Activated CD8-positive, alpha-beta memory T cell treated with anti-CD3 and anti-CD28 coated beads for 4 hours (primary cell): ENCODE measurements around the gene LARP4B.

ENCODE experiments used
- DNase-seq, 2 donors: peaks; one replicate each; pipeline ENCODE4 v3.0.0-alpha.2; 2020; ENCODE audit warnings: low read depth in 2 of 2

Gene LARP4B

DNA sequence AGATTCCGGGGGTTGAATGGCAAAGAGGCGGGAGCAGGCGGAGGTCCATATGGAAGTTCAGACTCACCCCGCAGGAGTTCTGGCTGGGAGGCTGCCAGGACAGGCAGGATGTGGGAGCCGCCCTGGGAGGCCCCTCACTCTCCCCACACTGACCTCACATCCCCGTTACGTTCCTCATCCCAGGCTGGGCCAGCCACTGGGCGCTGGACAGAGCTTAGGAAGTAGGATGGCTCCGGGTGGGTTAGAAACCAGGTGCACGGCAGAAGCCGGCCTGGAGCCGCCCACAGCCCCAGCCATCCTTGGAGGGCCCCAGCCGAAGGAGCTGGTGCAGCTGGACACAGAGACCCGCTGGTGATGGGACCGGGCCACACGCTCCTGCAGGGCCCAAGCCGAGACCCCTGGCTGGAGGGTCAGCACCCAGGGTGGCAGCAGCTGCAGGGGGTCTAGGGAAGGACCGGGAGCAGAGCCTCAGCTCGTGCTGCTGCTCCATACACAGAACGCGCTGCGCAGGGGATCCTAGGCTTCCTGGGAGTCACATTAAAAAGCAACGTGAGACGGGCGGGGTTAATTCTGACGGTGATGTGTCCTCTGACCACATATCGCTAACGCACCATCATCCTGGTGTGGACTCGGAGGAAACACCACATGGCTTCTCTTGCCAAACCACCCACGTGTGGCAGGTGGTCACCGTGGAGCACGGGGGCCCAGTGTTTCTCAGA lies 143.4 kb downstream of the LARP4B start:
- DNase-seq = no peak

DNA sequence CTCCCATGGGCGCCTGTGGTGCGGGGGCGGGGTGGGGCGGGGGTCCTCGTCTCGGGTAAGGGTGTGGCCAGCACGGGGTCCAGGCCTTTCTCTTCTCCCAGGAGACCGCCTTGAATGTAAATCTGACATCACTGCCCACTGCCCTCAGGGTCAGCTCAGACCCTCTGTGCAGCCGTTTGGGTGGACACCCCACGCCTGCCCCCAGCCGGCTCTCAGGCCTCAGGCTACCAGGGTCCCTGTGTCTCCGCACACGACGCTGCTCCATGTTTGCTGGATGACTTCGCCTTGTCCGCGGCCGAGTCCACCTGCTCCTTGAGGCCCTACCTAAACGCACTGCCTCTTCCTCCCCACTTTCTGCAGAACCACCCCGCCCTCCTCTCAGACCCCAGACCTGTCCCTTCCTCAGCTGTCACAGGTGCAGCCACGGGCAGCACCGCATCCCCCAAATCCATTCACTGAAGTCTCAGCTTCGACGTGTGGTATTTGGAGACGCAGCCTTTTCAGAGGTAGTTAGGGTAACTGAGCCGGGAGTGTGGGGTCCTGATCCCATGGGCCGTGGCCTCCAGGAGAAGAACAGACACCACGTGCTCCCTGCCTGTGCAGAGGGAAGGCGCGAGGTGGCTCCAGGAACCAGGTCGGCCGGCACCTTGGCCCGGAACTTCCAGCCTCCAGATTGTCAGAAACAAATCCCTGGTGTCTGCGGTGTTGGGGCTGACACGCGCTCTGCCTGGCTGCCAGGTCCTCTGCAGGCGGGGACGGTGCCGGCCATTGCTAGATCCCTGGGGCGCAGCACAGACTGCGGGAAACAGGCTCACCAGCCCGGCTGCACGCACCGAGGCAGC lies 144.7 kb downstream of the LARP4B start:
- DNase-seq = no peak

DNA sequence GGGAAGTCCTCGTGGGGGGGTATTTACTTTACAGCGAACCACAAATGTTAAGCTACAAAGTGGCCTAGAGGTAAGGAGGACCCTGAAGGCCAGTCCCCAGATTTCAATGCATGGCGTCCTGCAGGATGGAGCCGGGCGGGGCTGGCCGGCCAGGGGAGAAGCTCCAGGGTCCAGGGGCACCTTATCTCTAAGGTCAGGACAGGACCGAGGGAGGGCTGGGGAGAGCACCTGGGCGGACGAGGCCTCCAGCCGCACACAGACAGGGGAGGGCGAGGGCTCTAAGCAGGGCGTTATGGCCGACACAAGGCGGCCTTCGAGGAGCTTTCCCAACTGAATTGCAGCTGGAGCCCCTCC lies 145.7 kb downstream of the LARP4B start:
- DNase-seq = no peak

DNA sequence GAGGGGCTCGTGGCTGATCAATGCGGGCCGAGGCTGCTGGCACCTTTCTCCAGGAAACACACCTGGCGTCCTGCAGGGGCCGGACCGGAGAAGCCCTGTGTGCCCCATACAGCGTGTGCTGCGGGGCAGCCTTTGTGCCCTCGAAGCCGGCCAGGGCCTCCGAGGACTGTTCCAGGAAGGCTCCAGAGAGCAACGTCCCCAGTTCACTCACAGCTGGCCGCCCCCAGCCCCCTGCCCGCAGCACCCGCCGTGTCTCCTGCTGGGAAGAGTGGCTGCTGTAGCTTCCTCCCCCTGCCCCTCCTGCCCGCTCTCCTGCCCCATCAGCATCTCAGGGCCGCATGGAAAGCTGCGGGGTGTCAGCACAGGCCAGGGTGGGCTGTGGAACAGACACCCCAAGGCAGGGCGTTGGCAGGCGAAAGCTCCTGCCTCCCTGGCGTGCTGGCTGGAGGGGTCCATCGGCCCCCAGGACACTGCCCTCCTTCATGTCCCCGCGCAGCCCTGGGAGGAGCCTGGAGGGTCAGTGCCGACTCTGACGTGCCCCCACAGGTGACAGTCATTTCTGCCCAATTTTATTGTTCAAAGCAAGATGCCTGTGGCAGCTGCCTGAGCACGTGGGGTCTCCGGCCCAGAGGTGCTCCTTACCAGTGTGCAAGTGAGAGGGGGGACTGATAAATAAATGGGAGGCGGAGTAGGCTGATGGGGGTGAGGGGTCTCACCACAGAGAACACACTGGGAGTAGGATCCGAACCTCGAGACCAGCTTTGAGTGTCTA lies 146.2 kb downstream of the LARP4B start:
- DNase-seq = no peak

DNA sequence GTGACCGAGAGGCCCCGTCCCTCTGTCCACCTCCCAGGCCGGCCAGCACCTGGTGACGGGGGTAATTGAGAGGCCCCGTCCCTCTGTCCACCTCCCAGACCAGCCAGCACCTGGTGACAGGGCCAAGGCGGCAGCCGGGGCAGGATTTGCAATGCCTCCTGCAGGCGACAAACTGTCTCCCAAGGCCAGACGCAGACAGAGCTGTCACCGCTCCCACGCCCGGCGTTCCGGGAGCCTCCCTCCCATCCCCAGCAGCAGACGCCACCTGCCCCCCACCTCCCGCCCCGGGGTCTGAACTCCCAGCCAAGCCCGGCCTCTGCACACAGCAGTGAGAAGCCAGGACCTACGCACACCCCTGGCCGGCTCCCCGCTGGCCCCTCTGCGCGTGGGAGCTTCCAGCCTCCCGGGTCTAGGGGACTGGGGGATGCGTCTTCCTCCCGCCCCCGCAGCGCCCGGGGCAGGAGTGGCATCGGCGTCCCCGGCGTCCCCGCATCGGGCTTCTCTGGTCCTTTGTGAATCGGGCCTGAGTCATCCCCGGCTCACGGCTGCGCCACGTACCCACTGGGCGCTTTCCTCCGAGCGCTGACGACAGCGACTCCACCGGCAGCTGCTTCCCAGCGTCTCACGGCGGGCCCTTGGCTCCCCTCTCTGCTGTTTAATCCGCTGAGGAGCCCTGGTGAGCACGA lies 147.0 kb downstream of the LARP4B start:
- peak; percentile 7 to 25 for DNase-seq

DNA sequence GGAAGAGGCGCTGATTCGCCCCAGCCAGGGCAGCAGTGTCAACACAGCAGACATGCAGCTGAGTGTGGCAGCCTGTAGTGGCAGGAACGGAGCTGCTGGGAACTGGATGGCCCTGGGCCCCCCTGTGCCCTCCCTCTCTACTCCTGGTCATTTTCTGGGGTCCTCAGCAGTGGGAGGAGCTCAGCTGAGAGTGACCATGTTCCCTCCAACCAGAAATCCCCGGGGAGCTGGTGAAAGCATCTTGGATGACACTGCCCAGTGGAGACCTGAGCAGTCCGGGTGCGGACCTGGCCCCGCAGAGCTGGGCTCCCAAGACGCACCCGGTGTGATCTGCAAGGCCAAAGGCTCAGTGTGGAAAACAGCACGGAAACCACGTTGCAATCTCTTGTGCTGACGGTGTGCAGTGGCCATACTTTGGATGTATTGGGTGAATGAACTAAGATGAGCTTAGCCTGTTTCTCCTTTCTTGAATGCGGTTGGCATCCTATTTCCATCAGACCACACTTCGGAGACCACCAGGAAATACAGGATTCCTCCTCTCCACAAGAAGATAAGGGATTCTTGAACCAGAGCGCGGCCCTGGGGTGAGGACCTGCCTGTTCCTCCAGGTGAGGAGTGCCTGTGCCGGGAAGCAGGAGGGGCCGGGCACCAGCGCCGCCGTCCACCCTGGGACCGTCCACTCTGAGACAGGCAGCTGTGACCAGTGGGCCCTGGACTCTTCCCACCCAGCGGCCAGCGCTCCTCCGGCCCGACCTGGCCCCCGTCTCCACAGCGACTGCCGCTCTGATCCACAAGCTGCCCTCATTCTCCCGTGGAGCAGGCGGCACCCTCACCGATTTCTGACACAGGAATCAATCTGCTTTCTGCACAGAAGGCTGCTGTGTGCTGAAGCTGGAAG lies 148.5 kb downstream of the LARP4B start:
- DNase-seq = no peak

DNA sequence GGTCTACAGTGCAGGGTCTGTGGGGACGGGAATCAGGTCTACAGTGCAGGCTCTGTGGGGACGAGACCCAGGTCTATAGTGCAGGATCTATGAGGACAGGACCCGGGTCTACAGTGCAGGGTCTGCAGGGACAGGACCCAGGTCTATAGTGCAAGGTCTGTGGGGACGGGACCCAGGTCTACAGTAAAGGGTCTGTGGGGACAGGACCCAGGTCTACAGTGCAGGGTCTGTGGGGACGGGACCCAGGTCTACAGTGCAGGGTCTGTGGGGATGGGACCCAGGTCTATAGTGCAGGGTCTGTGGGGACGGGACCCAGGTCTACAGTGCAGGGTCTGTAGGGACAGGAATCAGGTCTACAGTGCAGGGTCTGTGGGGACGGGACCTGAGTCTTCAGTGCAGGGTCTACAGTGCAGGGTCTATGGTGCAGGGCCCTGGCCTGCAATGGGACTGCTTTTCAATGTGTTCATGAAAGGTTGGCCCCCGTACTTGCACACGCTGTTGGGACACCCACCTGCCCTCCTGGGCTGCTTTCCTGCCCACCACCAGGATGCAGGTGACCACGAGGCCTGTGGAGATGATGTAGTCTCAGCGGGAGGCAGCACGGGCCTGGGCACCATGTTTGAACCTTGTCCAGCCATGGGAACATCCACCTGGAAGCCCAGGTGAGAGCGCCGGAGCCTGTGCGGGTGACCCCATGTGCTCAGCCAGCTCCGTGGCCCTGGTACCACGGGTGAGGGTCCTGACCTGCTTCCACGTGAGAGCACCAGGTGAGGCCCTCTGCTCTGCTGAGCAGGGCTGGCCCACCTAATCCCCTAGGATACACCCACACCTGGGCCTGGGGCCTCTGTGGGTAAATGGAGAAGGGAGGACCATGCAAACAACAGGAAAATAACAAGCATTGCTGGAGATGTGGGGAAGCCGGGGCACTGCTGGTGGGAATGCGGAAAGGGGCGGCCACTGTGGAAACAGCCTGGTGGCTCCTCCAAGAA lies 150.7 kb downstream of the LARP4B start:
- no peak for DNase-seq

DNA sequence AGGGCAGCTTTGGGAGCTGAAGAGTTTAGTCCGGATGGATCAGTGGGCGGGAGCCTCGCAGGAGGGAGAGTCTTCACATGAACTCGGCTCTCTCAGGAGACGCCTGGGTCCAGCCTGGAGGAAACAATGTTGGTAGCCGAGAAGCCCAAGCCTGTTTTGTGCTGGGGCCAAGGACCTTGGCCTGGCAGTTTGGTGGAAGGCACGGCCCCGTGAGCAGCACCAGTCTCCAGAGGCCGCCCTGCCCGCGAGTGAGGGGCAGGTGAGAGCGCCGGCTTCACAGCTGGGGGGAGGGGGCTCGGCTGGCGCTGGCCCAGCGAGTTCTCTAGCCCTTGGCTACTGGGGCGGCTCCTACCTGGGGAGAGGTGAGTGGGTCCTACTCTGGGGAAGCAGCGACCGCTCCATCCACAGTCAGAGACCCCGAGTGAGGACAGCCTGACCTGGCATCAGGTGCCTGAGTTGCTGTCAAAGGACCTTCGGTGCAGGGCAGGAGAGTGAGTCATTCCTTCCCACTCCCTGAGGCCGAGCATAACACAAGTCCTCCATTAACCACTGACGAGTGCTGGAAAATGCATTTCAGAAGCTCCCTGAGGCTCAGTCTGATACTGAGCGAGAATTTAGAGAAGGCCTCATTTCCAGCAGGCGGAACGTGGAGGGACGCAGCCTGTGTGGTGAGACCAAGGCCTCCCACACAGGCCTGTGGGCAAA lies 152.7 kb downstream of the LARP4B start:
- DNase-seq = no peak

DNA sequence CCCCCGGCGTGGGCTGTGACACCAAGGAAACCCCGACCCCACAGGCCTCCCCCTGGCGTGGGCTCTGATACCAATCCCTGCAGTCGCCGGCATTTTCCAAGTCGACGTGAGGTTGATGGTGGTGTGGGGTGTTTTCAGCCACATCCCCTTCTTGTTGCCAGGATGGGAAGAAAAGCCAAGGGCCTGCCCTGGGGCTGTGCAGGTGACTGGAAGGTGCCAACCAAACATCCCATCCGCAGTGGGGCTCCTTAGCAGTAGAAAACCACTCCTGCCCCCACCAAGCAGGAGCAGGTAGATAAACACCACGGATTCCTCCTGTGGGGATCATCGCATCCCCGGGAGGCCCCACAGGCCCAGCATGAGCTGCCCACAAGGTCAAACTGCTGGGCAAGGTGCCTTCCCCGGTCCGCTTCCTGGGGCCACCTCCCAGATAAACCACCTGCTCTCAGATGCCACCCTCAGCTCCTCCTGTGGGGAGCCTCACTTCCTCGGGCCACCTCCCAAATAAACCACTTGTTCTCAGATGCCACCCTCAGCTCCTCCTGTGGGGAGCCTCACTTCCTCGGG lies 153.5 kb downstream of the LARP4B start:
- DNase-seq = no peak

DNA sequence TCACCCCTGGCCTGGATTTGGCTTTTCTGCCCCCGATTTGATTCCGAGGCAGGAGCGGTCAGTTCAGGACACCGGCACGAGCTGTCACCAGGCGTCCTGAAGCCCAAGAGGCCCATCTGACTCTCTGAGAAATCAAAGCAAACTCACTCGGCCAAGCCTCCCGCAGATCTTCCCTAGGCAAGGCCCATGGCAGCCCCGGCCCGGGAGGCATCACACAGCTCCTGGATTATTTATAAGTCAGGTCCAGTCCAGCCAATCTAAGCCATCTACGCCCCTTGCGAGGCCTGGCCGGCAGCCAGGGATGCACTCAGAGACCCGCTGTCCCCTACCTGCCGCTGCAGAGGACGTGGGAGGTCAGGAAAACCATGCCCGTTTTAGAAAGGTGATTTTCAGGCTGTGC lies 154.7 kb downstream of the LARP4B start:
- no peak for DNase-seq

DNA sequence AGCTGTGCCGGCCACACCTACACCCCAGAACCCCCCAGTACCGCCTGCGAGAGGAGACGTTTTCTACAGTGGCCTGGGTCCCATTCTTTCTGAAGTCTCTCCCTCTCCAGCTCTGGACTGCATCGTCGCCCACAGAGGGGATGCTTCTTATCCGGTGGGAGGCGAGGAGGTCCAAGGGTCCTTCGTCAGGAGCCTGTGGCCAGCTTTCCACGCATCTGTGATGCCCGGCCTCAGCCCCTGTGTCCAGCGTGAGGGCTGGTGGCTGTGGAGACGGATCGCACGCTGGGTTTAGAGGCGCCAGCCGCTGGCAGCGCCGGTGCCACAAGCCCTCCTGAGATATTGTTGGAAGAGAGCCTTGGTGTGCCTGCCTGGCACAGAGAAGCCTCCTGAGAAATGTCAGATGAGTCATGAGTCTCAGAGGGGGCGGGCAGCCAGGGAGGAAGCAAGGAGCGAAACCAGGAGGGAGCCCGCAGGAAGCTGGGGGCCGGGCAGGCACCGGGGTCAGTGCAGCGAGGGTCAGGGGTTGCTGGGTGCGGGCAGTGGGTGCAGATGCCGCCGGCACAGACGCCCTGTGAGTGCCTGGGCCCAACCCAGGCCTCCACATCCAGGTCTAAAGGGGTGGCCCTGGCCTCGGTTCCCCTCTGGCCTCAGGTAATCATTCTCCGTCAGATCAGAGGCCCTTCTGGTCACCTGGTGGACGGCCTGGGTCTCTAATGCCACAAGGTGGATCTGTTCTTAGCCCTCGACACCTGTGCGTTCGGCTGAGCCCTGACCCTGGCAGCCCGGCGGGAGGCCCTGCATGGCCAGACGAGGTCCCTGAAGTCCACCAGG lies 156.0 kb downstream of the LARP4B start:
- no peak for DNase-seq

DNA sequence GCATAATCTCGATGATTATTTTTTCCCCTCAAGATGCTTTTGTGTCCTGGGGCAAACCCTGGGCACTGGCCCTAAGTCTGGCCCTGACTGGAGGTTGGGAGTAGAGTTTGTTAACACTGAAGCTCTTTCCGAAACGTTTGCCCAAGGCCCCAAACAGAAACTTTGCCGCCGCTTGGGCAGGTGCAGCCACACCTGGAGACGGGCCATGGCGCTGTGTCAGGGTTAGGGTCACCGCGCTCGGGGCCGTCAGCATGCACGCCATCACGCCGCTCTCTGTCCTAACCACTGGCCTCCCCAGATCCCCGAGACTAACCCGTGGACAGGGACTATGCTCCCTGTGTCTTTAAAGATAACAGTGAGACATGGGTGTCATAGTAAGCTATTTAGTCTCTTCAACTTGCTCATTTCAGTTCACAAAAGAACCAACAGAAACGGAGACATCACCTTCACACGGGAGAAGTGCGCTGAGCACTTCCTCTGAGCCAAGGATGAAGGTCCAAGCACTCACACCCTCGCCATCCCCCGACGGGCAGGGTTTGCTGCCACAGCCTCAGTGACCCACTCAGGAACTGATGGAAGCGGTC lies 156.8 kb downstream of the LARP4B start:
- DNase-seq = no peak

DNA sequence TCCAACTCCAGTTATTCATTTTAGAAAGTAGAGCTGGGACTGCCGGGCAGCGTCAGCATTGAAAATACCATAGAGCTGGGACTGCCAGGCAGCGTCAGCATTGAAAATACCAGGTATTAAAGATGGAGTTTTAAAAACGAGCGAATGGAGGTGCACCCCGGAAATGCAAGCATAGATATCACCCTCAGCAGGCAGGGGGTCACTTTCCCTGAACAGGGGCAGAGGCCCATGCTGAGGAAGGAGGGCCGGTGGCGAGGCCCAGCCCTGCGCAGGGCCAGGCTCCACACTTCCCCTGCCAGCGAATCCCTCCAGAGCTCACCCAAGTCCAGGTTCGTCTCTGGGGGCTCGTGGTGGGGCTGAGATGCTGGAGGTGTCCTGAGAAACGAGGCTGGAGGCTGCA lies 157.3 kb downstream of the LARP4B start:
- no peak for DNase-seq

DNA sequence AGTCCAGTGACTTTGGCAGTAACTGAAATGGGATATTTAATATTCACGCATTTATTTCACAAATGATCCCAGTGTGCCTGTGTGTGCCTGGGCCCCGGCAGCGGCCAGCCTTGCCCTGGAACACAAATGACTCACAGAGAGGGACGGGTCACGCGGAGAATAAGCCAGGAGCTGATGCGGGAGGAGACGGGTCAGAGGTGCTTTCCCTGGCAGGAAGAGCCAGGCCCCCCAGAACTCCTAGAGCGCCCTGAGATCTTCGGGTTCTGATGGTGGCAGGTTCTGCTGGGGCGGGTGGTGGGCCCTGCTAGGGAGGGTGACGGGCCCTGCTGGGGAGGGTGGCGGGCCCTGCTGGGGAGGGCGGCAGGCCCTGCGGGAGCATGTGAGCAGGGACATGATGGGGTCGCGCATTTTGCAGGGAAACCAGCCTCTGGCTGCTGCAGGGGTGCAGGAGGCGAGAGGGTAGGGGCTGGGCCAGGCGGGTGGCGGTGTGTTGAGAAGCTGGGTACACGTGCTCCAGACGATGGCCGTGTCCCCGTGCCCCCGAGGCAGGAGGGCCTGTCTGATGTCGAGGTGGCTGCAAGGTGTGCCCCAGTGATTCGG lies 157.8 kb downstream of the LARP4B start:
- DNase-seq = no peak

DNA sequence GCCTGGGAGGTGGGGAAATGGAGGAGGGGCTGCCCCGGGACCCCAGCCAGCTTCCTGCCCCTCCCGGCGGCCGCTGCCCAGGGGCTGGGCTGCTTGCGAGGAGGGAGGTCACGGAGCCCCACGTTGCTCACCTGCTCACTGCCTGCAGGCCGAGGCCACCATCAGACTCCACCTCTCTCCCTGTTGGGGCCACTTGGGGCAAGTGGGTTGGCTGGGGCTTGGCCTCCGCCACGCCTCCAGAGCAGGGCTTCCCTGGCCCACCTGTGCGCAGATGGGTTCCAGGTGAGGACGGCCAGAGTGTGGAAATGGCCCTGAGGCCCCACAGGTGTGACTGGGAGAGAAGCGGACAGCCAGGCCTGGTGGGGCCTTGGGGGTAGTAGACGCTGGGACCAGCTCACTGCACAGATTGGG lies 159.3 kb downstream of the LARP4B start:
- DNase-seq = no peak

DNA sequence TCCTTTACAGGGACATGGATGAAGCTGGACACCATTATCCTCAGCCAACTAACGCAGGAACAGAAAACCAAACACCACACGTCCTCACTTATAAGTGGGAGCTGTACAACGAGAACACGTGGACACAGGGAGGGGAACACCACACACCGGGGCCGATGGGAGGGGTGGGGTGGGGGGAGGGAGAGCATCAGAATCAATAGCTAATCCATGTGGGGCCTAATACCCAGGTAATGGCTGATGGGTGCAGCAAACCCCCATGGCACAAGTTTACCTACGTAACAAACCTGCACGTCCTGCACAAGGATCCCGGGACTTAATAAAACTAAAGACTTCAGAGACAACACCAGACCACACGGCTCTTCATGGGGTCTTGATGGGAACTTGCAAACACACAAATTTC lies 159.9 kb downstream of the LARP4B start:
- no peak for DNase-seq

DNA sequence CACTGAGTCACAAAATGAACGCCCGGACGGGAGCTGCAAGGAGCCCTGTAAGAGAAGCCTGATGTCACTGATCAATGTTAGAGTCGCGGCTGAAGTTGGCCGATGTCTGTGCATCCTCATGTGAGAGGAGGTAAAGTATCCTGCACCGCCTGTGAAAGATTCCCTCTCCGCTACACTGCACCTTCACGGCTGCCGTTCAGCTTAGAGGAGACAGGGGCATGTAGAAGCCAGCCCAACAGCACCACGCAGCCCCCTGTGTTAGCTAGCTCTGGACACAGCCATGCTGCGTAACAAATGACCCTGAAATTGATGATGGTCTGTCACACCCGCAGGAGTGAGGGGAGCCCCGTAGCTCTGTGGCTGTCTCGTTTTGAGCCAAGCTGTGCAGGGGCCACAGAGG lies 160.5 kb downstream of the LARP4B start:
- DNase-seq = no peak
